T-helper 17 cell (primary cell): Measurements from ENCODE around the gene RNF214. TPM values are rescaled to one million over a fixed set of nuclear protein-coding genes. Genes with fewer than 3 reads are reported as not detected.
"Not testable (repeated sequence)": the region's sequence is repeated elsewhere in the genome, so short reads cannot be mapped to it uniquely, and the experiment has no call there.

Experiments used
- ATAC-seq: fragments of 150-1000 bp; cut with Tn5 transposase; 2 replicates; pipeline ENCODE4 v1.10.0; 2021; ENCODE audit warnings: mild to moderate bottlenecking, moderate library complexity
- DNase-seq, 3 donors: peaks; one replicate each; pipeline versions ENCODE4 v3.0.0 to v3.0.0-alpha.2; 2020 to 2021
- H3K9me3 ChIP-seq: one replicate; pipeline ENCODE4 v1.7.0; 2013; ENCODE audit warnings: low read length, mild to moderate bottlenecking; ENCODE audit not compliant: control insufficient read depth, poor library complexity, severe bottlenecking
- H3K27ac Mint-ChIP-seq: one replicate; pipeline ENCODE4 v1.8.0; 2022; ENCODE audit warnings: mild to moderate bottlenecking, moderate library complexity, mixed read lengths
- H3K27me3 Mint-ChIP-seq: one replicate; pipeline ENCODE4 v1.8.0; 2022; ENCODE audit warnings: mixed read lengths
- H3K36me3 Mint-ChIP-seq: one replicate; pipeline ENCODE4 v1.8.0; 2022; ENCODE audit warnings: low read depth, mixed read lengths
- H3K4me1 Mint-ChIP-seq: one replicate; pipeline ENCODE4 v1.8.0; 2022; ENCODE audit warnings: mild to moderate bottlenecking, mixed read lengths
- H3K4me3 Mint-ChIP-seq: one replicate; pipeline ENCODE4 v1.8.0; 2022; ENCODE audit warnings: mild to moderate bottlenecking, moderate library complexity, mixed read lengths
- total RNA-seq, 4 donors: library from RNA in 2 of 4; stranded (reverse) in 2 of 4; gene quantifications; one replicate each; pipeline ENCODE4 v1.2.3 and lab custom pipeline; 2022 to 2026

Gene RNF214
- total RNA-seq, 2 donors from 2014 or later, result 20.1 to 24.4 TPM

DNA sequence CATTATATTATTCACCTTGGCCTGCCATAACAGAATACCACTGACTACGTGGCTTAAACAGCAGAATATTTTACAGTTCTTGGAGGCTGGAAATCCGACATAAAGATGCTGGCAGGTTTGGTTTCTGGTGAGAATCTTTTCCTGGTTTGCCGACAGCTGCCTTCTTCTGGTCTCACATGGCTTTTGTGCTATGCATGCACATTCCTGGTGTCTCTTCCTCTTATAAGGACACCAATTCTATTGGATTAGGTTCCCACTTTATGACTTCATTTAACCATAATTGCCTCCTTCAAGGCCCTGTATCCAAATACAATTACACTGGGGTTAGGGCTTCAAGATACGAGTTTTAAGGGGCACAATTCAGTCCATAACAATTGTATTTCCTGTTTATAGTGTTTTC, 17.1 kb downstream of the RNF214 start:
- H3K9me3 ChIP-seq, result no peaks in the 10 kb centered on the region
- H3K4me1 Mint-ChIP-seq, result peaks cover 2% of the 10 kb centered on the region
- H3K27me3 Mint-ChIP-seq, result no peaks in the 10 kb centered on the region
- H3K27ac Mint-ChIP-seq, result no peak overlapping the region
- H3K4me3 Mint-ChIP-seq, result no peak overlapping the region
- DNase-seq (no peak), ATAC-seq (no peak)
- H3K36me3 Mint-ChIP-seq, result peaks cover 11% of the 10 kb centered on the region

GRCh38 chr11:117251506-117251905, 19.0 kb downstream of the RNF214 start:
- DNase-seq (no peak), ATAC-seq (no peak)
- Mint-ChIP-seq H3K27me3 (no peaks in the 10 kb centered on the region), H3K36me3 (peaks cover 15% of the 10 kb centered on the region), H3K4me1 (peaks cover 7% of the 10 kb centered on the region), H3K27ac (no peak overlapping the region), H3K4me3 (no peak overlapping the region)
- H3K9me3 ChIP-seq, result no peaks in the 10 kb centered on the region

DNA sequence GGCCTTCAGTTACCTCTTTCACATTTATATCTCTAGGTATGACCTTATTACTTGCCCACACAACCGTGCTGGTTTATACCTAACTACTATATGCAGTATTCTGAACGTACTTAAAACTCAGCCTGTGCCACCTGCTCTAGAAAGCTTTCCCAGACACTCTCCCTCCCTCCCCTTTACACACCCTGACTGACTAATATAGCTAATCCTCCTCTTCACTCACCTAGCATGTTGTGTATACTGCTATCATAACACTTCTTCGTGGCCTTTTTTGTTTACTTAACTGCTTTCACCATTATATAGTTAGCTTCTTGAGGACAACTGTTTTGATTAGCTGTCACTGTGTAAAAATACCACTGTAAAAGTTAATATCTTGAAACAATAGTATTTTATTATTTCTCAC, 23.5 kb downstream of the RNF214 start:
- no peaks in the 10 kb centered on the region for H3K9me3 ChIP-seq
- Mint-ChIP-seq H3K36me3 (peaks cover 15% of the 10 kb centered on the region), H3K27ac (peak overlapping the region; percentile 27), H3K4me3 (no peak overlapping the region), H3K4me1 (peaks cover 14% of the 10 kb centered on the region), H3K27me3 (no peaks in the 10 kb centered on the region)
- ATAC-seq, result no peak
- DNase-seq, result no peak

GRCh38 chr11:117256573-117256972, 24.1 kb downstream of the RNF214 start:
- Mint-ChIP-seq H3K4me1 (peaks cover 14% of the 10 kb centered on the region), H3K27me3 (no peaks in the 10 kb centered on the region), H3K27ac (peak overlapping the region; percentile 27), H3K36me3 (peaks cover 15% of the 10 kb centered on the region), H3K4me3 (no peak overlapping the region)
- DNase-seq, result no peak
- no peak for ATAC-seq
- no peaks in the 10 kb centered on the region for H3K9me3 ChIP-seq

DNA sequence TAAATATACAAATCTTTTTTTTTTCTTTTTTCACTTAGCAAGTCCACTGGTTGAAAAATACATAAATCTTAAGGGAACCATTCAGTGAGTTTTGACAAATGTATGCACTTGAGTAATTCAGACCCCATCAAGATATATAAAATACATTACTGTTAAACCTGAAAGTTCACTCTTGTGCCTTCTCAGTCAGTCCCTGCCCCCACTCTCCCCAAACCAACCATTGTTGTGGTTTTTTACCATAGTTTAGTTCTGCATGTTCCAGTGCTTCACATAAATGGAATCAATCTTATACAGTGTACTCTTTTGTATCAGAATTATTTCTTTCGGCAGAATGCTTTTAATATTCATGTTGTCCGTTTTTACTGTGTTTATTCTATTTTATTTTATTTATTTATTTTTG, 26.1 kb downstream of the RNF214 start:
- no peaks in the 10 kb centered on the region for H3K27me3 Mint-ChIP-seq
- peaks cover 19% of the 10 kb centered on the region for H3K4me1 Mint-ChIP-seq
- H3K9me3 ChIP-seq, result no peaks in the 10 kb centered on the region
- DNase-seq (no peak), ATAC-seq (no peak)
- no peak overlapping the region for H3K4me3 Mint-ChIP-seq
- H3K36me3 Mint-ChIP-seq, result peaks cover 16% of the 10 kb centered on the region
- H3K27ac Mint-ChIP-seq, result no peak overlapping the region

GRCh38 chr11:117259417-117259816, 26.9 kb downstream of the RNF214 start:
- Mint-ChIP-seq H3K27ac (no peak overlapping the region), H3K4me1 (peaks cover 19% of the 10 kb centered on the region), H3K4me3 (no peak overlapping the region), H3K27me3 (no peaks in the 10 kb centered on the region), H3K36me3 (peaks cover 14% of the 10 kb centered on the region)
- ATAC-seq, result no peak
- DNase-seq, result no peak
- H3K9me3 ChIP-seq, result no peaks in the 10 kb centered on the region

- not testable (repeated sequence) for H3K4me1 Mint-ChIP-seq, H3K9me3 ChIP-seq, H3K27me3 Mint-ChIP-seq, H3K36me3 Mint-ChIP-seq, H3K4me3 Mint-ChIP-seq, ATAC-seq, DNase-seq, H3K27ac Mint-ChIP-seq
Measured at GRCh38 chr11:117264624-117265323, 32.3 kb downstream of the RNF214 start.

DNA sequence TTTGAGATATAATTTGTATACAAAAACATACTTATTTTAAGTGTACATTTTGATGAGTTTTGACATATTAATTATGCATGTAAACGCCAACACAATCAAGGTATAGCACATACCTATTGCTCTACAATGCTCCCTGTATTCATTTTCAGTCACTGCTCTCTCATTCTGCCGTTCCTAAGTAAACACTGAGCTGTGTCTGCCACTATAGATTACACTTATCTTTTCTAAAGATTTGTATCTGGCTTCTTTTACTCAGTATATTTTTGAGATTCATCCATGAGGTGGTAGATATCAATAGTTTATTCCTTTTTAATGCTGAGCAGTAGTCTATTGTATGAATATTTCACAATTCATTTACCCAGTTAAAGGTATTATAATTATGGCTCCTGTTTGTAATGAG, 33.3 kb downstream of the RNF214 start:
- H3K27ac Mint-ChIP-seq, result no peak overlapping the region
- ATAC-seq (no peak), DNase-seq (no peak)
- peaks cover 5% of the 10 kb centered on the region for H3K4me1 Mint-ChIP-seq
- no peaks in the 10 kb centered on the region for H3K9me3 ChIP-seq
- H3K36me3 Mint-ChIP-seq, result peaks cover 4% of the 10 kb centered on the region
- no peaks in the 10 kb centered on the region for H3K27me3 Mint-ChIP-seq
- no peak overlapping the region for H3K4me3 Mint-ChIP-seq

DNA sequence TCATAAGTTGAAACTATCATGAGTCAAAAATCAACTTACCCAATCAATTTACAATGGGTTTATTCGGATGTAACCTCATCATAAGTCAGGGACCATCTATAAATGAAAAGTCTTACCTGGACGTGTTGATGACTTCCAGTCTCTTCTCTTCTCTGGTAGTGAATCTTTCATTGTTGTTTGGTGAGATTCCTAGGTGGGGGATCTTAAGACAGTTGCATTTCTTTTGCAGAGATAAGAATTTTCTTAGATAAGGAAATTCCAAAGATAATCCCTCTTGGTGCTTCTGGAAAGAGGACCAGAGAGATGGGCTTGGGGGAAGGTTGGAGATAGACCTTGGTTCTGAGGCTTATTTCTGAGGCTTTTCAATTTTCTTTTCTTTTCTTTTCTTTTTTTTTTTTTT, 37.4 kb downstream of the RNF214 start:
- Mint-ChIP-seq H3K4me1 (peaks cover 5% of the 10 kb centered on the region), H3K36me3 (peaks cover 3% of the 10 kb centered on the region), H3K27me3 (no peaks in the 10 kb centered on the region), H3K4me3 (no peak overlapping the region), H3K27ac (no peak overlapping the region)
- H3K9me3 ChIP-seq, result no peaks in the 10 kb centered on the region
- DNase-seq (no peak), ATAC-seq (no peak)

- H3K9me3 ChIP-seq, result no peaks in the 10 kb centered on the region
- peaks cover 3% of the 10 kb centered on the region for H3K36me3 Mint-ChIP-seq
- peaks cover 15% of the 10 kb centered on the region for H3K4me1 Mint-ChIP-seq
- H3K27me3 Mint-ChIP-seq, result no peaks in the 10 kb centered on the region
- DNase-seq (no peak), ATAC-seq (no peak)
- no peak overlapping the region for H3K27ac Mint-ChIP-seq
- H3K4me3 Mint-ChIP-seq, result no peak overlapping the region
Measured at GRCh38 chr11:117271208-117271607, 38.7 kb downstream of the RNF214 start.

GRCh38 chr11:117272175-117272574, 39.7 kb downstream of the RNF214 start:
- H3K36me3 Mint-ChIP-seq, H3K27me3 Mint-ChIP-seq, H3K27ac Mint-ChIP-seq, ATAC-seq, H3K4me3 Mint-ChIP-seq, H3K9me3 ChIP-seq, DNase-seq: not testable (repeated sequence)
- peaks cover 15% of the 10 kb centered on the region for H3K4me1 Mint-ChIP-seq

- H3K27me3 Mint-ChIP-seq, result no peaks in the 10 kb centered on the region
- H3K36me3 Mint-ChIP-seq, result peaks cover 3% of the 10 kb centered on the region
- no peaks in the 10 kb centered on the region for H3K9me3 ChIP-seq
- ATAC-seq (no peak), DNase-seq (no peak)
- peaks cover 18% of the 10 kb centered on the region for H3K4me1 Mint-ChIP-seq
- no peak overlapping the region for H3K27ac Mint-ChIP-seq
- no peak overlapping the region for H3K4me3 Mint-ChIP-seq
Measured at GRCh38 chr11:117273550-117274289, 41.2 kb downstream of the RNF214 start.

GRCh38 chr11:117278347-117278746, 45.9 kb downstream of the RNF214 start:
- Mint-ChIP-seq H3K27me3 (no peaks in the 10 kb centered on the region), H3K36me3 (peaks cover 10% of the 10 kb centered on the region), H3K4me3 (peak overlapping the region; percentile 58), H3K27ac (peak overlapping the region; percentile 93), H3K4me1 (peaks cover 47% of the 10 kb centered on the region)
- ATAC-seq, result no peak
- H3K9me3 ChIP-seq, result no peaks in the 10 kb centered on the region
- no peak for DNase-seq
